GM23338 (cell line): ENCODE data around the gene PLPPR2.

Experiments
- EZH2 ChIP-seq: fragments of 200-600 bp; sonication (generic); IDR thresholded peaks from one replicate; pipeline ENCODE4 v1.8.0; 2017; ENCODE audit warnings: antibody characterized with exemption, mild to moderate bottlenecking, low read depth; ENCODE audit not compliant: unreplicated experiment
- TF ChIP-seq, protein P1 (sequence below), 2 experiments: fragments of 200-600 bp in 1 of 2; sonication (generic) in 1 of 2; conservative IDR thresholded peaks; 2 replicates each; pipeline versions ENCODE4 v1.5.1 to v1.6.1; 2016 to 2017; ENCODE audit warnings: antibody characterized with exemption in 2 of 2, low read depth in 2 of 2, mild to moderate bottlenecking in 2 of 2, moderate library complexity in 1 of 2

DNA sequence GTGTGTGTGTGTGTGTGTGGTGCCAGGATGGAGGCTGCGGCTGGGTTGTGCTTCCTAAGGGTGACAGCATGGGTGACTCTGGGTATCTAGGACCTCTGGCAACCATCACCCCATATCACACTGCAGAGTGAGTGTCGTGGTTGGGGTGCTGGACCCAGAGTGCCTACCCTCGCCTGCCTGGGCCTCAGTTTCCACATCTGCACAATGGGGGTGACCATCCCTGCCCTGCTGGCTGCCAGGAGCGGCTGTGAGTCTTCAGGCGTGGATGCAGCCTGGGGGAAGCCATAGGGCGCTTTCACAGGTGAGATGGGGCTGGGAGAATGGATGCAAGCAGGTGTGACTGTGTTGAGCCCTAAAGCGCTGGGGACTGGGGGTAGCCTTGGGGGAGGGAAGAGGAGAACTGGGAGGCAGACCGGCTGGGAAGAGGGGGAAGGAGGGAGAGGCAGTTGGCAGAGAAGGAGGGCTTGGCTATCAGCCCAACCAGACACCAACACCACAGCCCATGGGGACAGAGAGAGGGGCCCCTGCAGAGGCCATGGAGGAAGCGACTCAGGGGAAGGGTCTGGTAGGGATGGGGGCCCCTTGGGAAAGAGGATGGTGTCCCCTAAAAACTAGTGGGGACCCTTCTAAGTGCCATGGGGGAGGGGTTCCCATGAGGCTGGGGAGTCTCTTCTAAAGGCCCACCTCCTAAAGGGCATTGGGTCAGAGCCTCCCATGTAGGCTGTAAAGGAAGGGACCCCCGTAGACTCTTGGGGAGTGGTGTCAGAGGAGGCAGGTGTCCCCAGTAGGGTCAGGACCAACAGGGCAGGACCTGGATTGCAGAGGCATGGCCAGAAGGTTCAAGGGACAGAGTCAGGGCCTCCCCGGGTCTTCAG is 1.7 kb downstream of the PLPPR2 start:
- TF ChIP-seq EZH2, result no peak
- TF ChIP-seq, protein P1, sequence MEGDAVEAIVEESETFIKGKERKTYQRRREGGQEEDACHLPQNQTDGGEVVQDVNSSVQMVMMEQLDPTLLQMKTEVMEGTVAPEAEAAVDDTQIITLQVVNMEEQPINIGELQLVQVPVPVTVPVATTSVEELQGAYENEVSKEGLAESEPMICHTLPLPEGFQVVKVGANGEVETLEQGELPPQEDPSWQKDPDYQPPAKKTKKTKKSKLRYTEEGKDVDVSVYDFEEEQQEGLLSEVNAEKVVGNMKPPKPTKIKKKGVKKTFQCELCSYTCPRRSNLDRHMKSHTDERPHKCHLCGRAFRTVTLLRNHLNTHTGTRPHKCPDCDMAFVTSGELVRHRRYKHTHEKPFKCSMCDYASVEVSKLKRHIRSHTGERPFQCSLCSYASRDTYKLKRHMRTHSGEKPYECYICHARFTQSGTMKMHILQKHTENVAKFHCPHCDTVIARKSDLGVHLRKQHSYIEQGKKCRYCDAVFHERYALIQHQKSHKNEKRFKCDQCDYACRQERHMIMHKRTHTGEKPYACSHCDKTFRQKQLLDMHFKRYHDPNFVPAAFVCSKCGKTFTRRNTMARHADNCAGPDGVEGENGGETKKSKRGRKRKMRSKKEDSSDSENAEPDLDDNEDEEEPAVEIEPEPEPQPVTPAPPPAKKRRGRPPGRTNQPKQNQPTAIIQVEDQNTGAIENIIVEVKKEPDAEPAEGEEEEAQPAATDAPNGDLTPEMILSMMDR (conservative IDR thresholded peaks at IDR 0.05; ENCODE audit: low read depth in 2 of 2), result no peak
